ENCODE measurements around the gene PUSL1.
A peak's percentile ranks its signal among the peaks of the same experiment; 100 is the strongest.

Gene PUSL1

DNA sequence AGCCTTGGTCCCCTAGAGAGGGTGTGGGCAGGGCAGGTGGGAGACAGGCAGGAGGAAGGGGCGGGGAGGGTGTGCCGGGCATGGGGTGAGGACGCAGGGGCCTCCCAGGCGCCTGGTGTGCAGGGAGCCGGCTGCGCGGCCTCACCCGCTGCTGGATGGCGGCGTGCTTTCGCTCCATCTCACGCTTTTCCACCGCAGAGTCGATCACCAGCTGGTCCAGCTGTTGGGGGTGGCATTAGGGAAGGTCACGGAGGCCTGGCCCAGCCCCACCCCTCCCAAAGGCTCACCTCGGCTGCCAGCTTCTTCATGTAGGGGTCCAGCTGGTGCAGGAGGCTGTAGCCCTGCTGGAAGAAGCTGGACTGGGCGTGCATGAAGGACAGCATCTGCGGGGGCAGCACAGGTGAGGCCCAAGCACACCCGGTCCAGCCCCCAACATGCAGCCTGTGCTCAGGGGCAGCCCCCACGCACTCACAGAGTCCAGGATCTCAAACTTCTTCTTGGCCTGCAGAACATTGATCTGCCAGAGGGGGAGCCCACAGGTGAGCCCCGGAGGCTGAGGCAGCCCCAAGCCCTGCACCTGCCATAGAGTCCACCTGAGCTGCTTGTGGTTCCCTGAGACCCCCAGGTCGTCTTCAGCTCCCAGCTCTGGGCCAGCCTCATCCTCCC is 8.6 kb upstream of the PUSL1 start:
- no peak for DNase-seq (ENCODE audit: low read depth)
- TF ChIP-seq, protein P1, sequence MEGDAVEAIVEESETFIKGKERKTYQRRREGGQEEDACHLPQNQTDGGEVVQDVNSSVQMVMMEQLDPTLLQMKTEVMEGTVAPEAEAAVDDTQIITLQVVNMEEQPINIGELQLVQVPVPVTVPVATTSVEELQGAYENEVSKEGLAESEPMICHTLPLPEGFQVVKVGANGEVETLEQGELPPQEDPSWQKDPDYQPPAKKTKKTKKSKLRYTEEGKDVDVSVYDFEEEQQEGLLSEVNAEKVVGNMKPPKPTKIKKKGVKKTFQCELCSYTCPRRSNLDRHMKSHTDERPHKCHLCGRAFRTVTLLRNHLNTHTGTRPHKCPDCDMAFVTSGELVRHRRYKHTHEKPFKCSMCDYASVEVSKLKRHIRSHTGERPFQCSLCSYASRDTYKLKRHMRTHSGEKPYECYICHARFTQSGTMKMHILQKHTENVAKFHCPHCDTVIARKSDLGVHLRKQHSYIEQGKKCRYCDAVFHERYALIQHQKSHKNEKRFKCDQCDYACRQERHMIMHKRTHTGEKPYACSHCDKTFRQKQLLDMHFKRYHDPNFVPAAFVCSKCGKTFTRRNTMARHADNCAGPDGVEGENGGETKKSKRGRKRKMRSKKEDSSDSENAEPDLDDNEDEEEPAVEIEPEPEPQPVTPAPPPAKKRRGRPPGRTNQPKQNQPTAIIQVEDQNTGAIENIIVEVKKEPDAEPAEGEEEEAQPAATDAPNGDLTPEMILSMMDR (IDR thresholded peaks at IDR 0.05; ENCODE audit: low read depth, low read length, missing control alignments): peak; percentile 70
- no peak overlapping the region for H3K4me3 ChIP-seq (ENCODE audit: low read depth, low read length)

DNA sequence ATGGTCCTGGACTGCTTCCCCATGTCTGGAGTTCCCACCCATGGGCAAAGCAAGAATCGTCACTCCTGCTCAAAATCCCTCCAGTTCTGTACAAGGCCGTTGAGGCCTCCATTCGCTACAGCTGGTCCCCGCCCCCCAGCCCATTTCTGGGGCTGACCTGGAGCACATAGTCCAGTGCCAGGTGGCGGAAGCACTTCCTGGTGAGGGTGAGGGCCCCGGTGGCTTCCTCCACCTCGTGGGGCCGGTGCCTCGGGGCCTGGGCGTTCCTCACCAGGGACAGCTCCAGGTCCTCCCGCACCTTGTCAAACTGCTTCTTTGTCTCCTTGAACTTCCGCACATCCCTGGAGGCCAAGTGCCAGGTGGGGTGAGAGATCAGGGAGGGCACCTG is 8.1 kb upstream of the PUSL1 start:
- TF ChIP-seq, protein P1 (IDR thresholded peaks at IDR 0.05; ENCODE audit: low read depth, low read length, missing control alignments): no peak
- no peak overlapping the region for H3K4me3 ChIP-seq (ENCODE audit: low read depth, low read length)
- no peak for DNase-seq (ENCODE audit: low read depth)

DNA sequence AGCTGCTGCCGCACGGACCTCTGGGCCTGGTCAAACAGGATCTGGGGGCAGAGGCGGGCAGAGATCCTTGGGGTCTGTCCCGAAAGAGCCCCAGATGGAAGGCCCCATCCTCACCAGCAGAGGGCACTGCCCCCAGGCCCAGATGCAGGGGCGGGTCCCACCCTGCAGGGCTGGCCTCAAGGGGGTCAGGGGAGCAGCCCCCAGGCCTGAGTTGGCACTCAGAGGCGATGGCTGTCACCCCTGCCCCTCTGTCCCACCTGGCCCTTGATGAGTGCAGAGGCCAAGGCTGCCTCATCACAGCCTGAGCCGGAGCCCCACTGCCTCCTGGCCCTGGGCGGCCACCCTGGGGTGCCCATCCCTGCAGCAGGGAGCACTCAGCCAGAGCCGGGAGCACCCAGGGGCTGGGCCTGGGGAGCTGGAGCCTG is 6.4 kb upstream of the PUSL1 start:
- no peak for DNase-seq (ENCODE audit: low read depth)
- no peak overlapping the region for H3K4me3 ChIP-seq (ENCODE audit: low read depth, low read length)
- TF ChIP-seq, protein P1 (IDR thresholded peaks at IDR 0.05; ENCODE audit: low read depth, low read length, missing control alignments): peak; percentile 56

DNA sequence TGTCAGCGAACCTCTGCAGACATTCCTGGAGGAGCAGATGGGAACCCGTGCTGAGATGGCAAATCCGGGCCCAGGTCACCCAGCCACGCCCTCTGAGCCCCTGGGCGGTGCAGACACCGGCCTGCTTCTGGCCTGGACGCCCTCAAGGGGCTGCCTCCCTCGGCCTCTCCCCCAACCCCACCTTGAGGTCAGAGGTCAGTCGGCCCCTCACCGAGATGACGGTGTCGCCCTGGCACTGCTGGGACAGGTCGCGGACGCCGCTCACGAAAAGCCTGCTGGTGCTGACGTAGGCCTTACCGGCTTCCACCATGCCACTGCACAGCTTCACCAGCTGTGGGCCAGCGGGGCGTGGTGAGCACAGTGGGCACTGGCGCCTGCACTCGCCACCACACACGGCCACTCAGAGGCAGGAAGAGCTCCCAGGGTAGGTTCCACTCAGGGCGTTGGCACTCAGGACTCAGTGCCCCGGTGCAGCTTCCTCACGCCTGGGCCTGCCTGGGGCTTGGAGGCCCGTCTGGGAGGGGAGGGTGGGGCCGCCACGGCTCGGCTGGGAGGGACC is 5.4 kb upstream of the PUSL1 start:
- no peak for DNase-seq (ENCODE audit: low read depth)
- no peak overlapping the region for H3K4me3 ChIP-seq (ENCODE audit: low read depth, low read length)
- TF ChIP-seq, protein P1 (IDR thresholded peaks at IDR 0.05; ENCODE audit: low read depth, low read length, missing control alignments): no peak

DNA sequence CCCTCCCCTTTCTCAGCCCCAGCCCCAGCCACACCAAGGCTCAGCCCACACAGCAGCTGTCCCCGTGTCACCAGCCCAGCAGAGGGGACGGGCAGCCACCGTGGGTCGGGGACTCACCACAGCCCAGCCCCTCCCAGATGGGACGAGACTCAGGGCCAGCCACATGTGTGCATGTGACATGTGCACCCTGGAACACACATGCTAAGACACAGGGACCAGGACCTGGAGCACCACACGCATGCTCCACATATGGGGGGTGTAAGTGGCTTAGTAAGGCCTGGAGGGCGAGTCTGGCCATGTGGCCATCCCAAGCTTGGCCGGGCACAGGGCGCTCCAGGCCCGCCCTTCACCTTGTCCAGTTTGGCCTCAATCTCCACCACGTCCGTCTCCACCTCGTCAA is 4.7 kb upstream of the PUSL1 start:
- no peak for DNase-seq (ENCODE audit: low read depth)
- no peak overlapping the region for H3K4me3 ChIP-seq (ENCODE audit: low read depth, low read length)
- TF ChIP-seq, protein P1 (IDR thresholded peaks at IDR 0.05; ENCODE audit: low read depth, low read length, missing control alignments): no peak

DNA sequence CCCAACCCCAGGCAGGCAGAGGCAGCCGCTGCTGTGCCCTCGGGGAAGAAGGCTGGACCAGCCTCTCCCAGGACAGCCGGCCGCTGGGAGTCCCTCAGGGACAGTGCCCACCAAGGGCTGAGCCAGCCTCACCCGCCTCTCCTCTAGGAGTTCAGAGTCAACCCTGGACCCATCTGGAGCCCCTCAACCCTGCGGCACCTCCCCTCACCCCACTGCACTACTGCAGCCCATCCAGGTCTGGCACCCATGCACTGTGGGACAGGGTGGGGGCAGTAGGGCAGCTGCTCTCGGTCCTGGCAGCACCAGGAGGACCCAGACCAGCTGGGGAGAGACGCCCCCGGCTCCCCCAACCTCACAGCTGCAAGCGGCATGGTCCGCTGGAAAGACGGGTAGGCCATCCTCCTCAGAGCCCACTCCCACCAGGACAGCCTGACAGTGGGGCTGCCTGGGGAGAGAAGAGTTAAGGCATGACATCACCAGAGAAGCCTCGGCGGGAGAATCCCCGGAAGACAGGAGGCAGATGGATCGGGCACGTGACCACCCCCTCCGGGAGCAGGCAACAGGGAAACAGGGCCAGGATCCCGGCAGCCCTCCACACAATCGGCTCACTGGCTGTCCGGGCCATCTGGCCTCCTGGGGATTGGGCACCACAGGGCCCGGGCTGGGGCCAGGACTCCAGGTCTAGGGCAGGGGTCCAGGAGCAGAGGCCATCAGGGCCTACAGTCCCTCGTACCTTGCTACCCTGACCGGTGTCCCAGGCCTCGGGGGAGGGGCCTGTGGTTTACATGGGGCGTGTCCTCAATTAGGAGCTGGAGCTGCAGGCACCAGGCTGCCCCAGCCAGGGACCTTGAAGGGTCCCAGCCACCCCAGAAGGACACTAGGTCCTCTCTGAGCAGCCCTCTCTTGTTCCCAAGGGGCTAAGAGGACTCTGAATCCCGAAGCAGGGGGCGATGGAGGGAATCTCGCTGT is 3.8 kb upstream of the PUSL1 start:
- no peak for DNase-seq (ENCODE audit: low read depth)
- peak overlapping the region; percentile 76 for H3K4me3 ChIP-seq (ENCODE audit: low read depth, low read length)
- TF ChIP-seq, protein P1 (IDR thresholded peaks at IDR 0.05; ENCODE audit: low read depth, low read length, missing control alignments): no peak

Measured in GM12864 (cell line).